CD4-positive, alpha-beta T cell (primary cell): ENCODE data around the gene DNM1L. TPM values are rescaled to one million over a fixed set of nuclear protein-coding genes. Genes with fewer than 3 reads are reported as not detected.

Experiments used
- ATAC-seq: fragments of 200-7000 bp; cut with Tn5 transposase; one replicate; pipeline ENCODE4 v1.10.0; 2022; ENCODE audit warnings: mild to moderate bottlenecking; ENCODE audit not compliant: poor library complexity
- CTCF ChIA-PET: fragments of 350-600 bp; sonication (Branson Sonifier 250); formaldehyde crosslinking; loops from one replicate; lab custom pipeline; 2021; ENCODE audit warnings: antibody characterized with exemption, inconsistent platforms; lab: Charles Lee
- POLR2A ChIA-PET: fragments of 350-600 bp; sonication (Branson Sonifier 250); formaldehyde crosslinking; loops from one replicate; lab custom pipeline; 2021; ENCODE audit warnings: antibody characterized with exemption, inconsistent platforms; lab: Charles Lee
- DNase-seq, 14 experiments: peaks; one replicate each; pipeline ENCODE4 v3.0.0-alpha.2; 2013 to 2020; ENCODE audit warnings: mixed read lengths in 2 of 14
- H3K27ac ChIP-seq, 2 donors: one replicate each; pipeline versions ENCODE4 v1.5.1 to v1.7.0; 2013; ENCODE audit warnings: low read length in 2 of 2, low read depth in 1 of 2, mild to moderate bottlenecking in 1 of 2
- H3K27me3 ChIP-seq, 2 experiments: 1 replicate in 1 of 2; 2 replicates in 1 of 2; pipeline versions ENCODE4 v1.6.1 to v1.7.0; 2013; ENCODE audit warnings: low read length in 2 of 2, control low read depth in 1 of 2, mild to moderate bottlenecking in 1 of 2, moderate library complexity in 1 of 2; ENCODE audit not compliant: insufficient read depth in 2 of 2, control insufficient read depth in 1 of 2
- H3K36me3 ChIP-seq: one replicate; pipeline ENCODE4 v1.6.1; 2013; ENCODE audit warnings: low read length, control low read depth; ENCODE audit not compliant: insufficient read depth
- H3K4me1 ChIP-seq: one replicate; pipeline ENCODE4 v1.6.1; 2013; ENCODE audit warnings: low read length, control low read depth; ENCODE audit not compliant: insufficient read depth
- H3K4me3 ChIP-seq: one replicate; pipeline ENCODE4 v1.5.1; 2013; ENCODE audit warnings: mild to moderate bottlenecking, low read length, moderate library complexity
- H3K9me3 ChIP-seq, 2 experiments: 1 replicate in 1 of 2; 2 replicates in 1 of 2; pipeline versions ENCODE4 v1.6.1 to v1.7.0; 2013; ENCODE audit warnings: low read length in 2 of 2, mild to moderate bottlenecking in 2 of 2, control low read depth in 1 of 2, moderate library complexity in 1 of 2; ENCODE audit not compliant: control insufficient read depth in 1 of 2, insufficient read depth in 1 of 2
- H3K27ac Mint-ChIP-seq: one replicate; pipeline ENCODE4 v1.8.0; 2020; ENCODE audit warnings: mixed read lengths
- H3K27me3 Mint-ChIP-seq: one replicate; pipeline ENCODE4 v1.8.0; 2021; ENCODE audit warnings: mixed read lengths
- H3K36me3 Mint-ChIP-seq: one replicate; pipeline ENCODE4 v1.8.0; 2021; ENCODE audit warnings: low read depth, mixed read lengths
- H3K4me1 Mint-ChIP-seq: one replicate; pipeline ENCODE4 v1.8.0; 2021; ENCODE audit warnings: low read depth, mixed read lengths
- H3K4me3 Mint-ChIP-seq: one replicate; pipeline ENCODE4 v1.8.0; 2020; ENCODE audit warnings: mild to moderate bottlenecking, mixed read lengths
- H3K9me3 Mint-ChIP-seq: one replicate; pipeline ENCODE4 v1.8.0; 2020; ENCODE audit warnings: mixed read lengths
- intact Hi-C, 2 experiments: fragments of 100-400 bp; cut with DNase I in 1 of 2; cut with micrococcal nuclease in 1 of 2; formaldehyde crosslinking; loops; one replicate each; pipeline versions ENCODE4 v1.15.1 to v1.9.0; 2023 to 2025; cut with DNase I, micrococcal nuclease
- total RNA-seq, 174 experiments: library from RNA in 2 of 174; stranded (reverse) in 2 of 174; gene quantifications; one replicate each; pipeline ENCODE4 v1.2.3 and lab custom pipeline; 2021 to 2026
- TF ChIP-seq, protein P1 (sequence below): fragments of 200-600 bp; IDR thresholded peaks from one replicate; pipeline ENCODE4 v1.8.0; 2022; ENCODE audit warnings: antibody characterized with exemption, mild to moderate bottlenecking

DNM1L gene
- total RNA-seq, 2 experiments from 2014 or later, result 70.9 to 74.6 TPM

GRCh38 chr12:32770141-32770540 is 91.0 kb downstream of the DNM1L start:
- Mint-ChIP-seq H3K9me3 (no peaks in the 10 kb centered on the region), H3K4me3 (no peak overlapping the region), H3K27ac (no peak overlapping the region), H3K27me3 (peaks cover 46% of the 10 kb centered on the region), H3K4me1 (no peaks in the 10 kb centered on the region), H3K36me3 (no peaks in the 10 kb centered on the region)
- TF ChIP-seq, protein P1, sequence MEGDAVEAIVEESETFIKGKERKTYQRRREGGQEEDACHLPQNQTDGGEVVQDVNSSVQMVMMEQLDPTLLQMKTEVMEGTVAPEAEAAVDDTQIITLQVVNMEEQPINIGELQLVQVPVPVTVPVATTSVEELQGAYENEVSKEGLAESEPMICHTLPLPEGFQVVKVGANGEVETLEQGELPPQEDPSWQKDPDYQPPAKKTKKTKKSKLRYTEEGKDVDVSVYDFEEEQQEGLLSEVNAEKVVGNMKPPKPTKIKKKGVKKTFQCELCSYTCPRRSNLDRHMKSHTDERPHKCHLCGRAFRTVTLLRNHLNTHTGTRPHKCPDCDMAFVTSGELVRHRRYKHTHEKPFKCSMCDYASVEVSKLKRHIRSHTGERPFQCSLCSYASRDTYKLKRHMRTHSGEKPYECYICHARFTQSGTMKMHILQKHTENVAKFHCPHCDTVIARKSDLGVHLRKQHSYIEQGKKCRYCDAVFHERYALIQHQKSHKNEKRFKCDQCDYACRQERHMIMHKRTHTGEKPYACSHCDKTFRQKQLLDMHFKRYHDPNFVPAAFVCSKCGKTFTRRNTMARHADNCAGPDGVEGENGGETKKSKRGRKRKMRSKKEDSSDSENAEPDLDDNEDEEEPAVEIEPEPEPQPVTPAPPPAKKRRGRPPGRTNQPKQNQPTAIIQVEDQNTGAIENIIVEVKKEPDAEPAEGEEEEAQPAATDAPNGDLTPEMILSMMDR, result no peak
- intact Hi-C loops, result no loop called here
- ATAC-seq (no peak), DNase-seq (no peak)
- no peaks in the 10 kb centered on the region for H3K9me3 ChIP-seq
- H3K36me3 ChIP-seq, result no peaks in the 10 kb centered on the region
- peaks cover 0 to 18% of the 10 kb centered on the region in 2 experiments for H3K27me3 ChIP-seq
- H3K27ac ChIP-seq, result no peak overlapping the region
- H3K4me1 ChIP-seq, result no peaks in the 10 kb centered on the region
- POLR2A ChIA-PET, result no interaction called here
- H3K4me3 ChIP-seq, result no peak overlapping the region
- CTCF ChIA-PET, result interaction anchor here (0.6 to 1.2 kb wide), 2 partner anchors 10 to 1377 kb away, joined by 3 read pairs; no protein-coding TSS in a partner anchor

DNA sequence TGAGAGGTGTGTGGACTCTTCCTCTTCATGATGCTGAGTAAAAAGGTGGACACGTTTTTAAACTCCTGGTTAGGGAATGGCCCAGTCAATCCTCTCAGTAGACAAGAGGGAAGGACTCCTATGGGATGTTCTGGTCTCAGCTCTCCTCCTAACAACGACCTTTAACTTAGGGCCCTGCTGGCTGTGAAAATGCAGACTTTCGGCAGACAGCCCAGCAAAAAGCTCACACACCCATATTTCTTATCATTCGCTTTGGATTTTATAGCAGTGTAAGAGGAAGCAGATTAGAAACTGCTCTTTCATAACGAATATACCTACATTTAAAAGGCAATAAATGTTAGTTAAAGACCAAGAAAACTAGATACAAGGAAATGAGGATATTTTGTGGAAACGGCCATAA is 94.6 kb downstream of the DNM1L start:
- Histone ChIP-seq H3K9me3 (no peaks in the 10 kb centered on the region), H3K4me1 (no peaks in the 10 kb centered on the region), H3K27me3 (peaks cover 0 to 21% of the 10 kb centered on the region in 2 experiments), H3K4me3 (no peak overlapping the region), H3K27ac (no peak overlapping the region), H3K36me3 (no peaks in the 10 kb centered on the region)
- ATAC-seq (no peak), DNase-seq (no peak)
- Mint-ChIP-seq H3K9me3 (no peaks in the 10 kb centered on the region), H3K4me1 (no peaks in the 10 kb centered on the region), H3K27ac (no peak overlapping the region), H3K27me3 (peaks cover 54% of the 10 kb centered on the region), H3K36me3 (no peaks in the 10 kb centered on the region), H3K4me3 (no peak overlapping the region)
- TF ChIP-seq, protein P1, result no peak
- CTCF ChIA-PET, result no interaction called here
- intact Hi-C loops, result no loop called here
- POLR2A ChIA-PET, result no interaction called here

- Histone ChIP-seq H3K4me1 (no peaks in the 10 kb centered on the region), H3K4me3 (no peak overlapping the region), H3K36me3 (no peaks in the 10 kb centered on the region), H3K9me3 (no peaks in the 10 kb centered on the region), H3K27ac (no peak overlapping the region), H3K27me3 (peaks cover 0 to 21% of the 10 kb centered on the region in 2 experiments)
- CTCF ChIA-PET, result no interaction called here
- ATAC-seq (no peak), DNase-seq (no peak)
- Mint-ChIP-seq H3K27ac (no peak overlapping the region), H3K9me3 (no peaks in the 10 kb centered on the region), H3K4me1 (no peaks in the 10 kb centered on the region), H3K27me3 (peaks cover 50% of the 10 kb centered on the region), H3K4me3 (no peak overlapping the region), H3K36me3 (no peaks in the 10 kb centered on the region)
- POLR2A ChIA-PET, result no interaction called here
- TF ChIP-seq, protein P1, result no peak
- intact Hi-C loops, result no loop called here
Measured at GRCh38 chr12:32776258-32776657, 97.2 kb downstream of the DNM1L start.
